ENCODE results near the gene RPS2.

- TF ChIP-seq EZH2phosphoT487 (IDR thresholded peaks at IDR 0.05; ENCODE audit: insufficient read depth, low read depth) (no peak), EZH2 (IDR thresholded peaks at IDR 0.05; ENCODE audit: insufficient read depth, poor library complexity, severe bottlenecking) (no peak)
These were observed 9.8 kb upstream of the RPS2 start for GRCh38 chr16:1974157-1975070.

Measured in GM23248 (cell line).